ENCODE results near the gene ZRSR2. TPM values are rescaled to one million over a fixed set of nuclear protein-coding genes. Genes with fewer than 3 reads are reported as not detected.
A peak's percentile ranks its signal among the peaks of the same experiment; 100 is the strongest.

The ZRSR2 gene
- total and polyA plus RNA-seq, 2 experiments from 2014 or later, result 5.2 to 45.1 TPM

- TF ChIP-seq NANOG (IDR thresholded peaks at IDR 0.05; ENCODE audit: borderline replicate concordance) (no peak), STAT1 (IDR thresholded peaks at IDR 0.05; ENCODE audit: unreplicated experiment) (no peak)
- TF ChIP-seq, protein P1, sequence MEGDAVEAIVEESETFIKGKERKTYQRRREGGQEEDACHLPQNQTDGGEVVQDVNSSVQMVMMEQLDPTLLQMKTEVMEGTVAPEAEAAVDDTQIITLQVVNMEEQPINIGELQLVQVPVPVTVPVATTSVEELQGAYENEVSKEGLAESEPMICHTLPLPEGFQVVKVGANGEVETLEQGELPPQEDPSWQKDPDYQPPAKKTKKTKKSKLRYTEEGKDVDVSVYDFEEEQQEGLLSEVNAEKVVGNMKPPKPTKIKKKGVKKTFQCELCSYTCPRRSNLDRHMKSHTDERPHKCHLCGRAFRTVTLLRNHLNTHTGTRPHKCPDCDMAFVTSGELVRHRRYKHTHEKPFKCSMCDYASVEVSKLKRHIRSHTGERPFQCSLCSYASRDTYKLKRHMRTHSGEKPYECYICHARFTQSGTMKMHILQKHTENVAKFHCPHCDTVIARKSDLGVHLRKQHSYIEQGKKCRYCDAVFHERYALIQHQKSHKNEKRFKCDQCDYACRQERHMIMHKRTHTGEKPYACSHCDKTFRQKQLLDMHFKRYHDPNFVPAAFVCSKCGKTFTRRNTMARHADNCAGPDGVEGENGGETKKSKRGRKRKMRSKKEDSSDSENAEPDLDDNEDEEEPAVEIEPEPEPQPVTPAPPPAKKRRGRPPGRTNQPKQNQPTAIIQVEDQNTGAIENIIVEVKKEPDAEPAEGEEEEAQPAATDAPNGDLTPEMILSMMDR (conservative IDR thresholded peaks at IDR 0.05; ENCODE audit: low read depth in 2 of 2), result peak; percentile 28 to 45; a peak in 3 of 4 replicates
- H3K36me3 ChIP-seq (ENCODE audit: insufficient read depth), result peaks cover 13% of the 10 kb centered on the region; the same call in 1 of the 2 replicates
- H3K9me2 ChIP-seq (ENCODE audit: insufficient read depth), result no peaks in the 10 kb centered on the region
- H3K79me2 ChIP-seq (replicated peaks; ENCODE audit: insufficient read depth), result peaks cover 94% of the 10 kb centered on the region
- DNase-seq (ENCODE audit: low spot score), result peak; percentile 62
- Mint-ChIP-seq H3K27ac (no peak overlapping the region), H3K36me3 (ENCODE audit: low read depth) (peaks cover 51% of the 10 kb centered on the region; the same call in 2 of the 3 replicates), H3K9me3 (no peaks in the 10 kb centered on the region), H3K4me3 (no peak overlapping the region), H3K4me1 (peaks cover 20% of the 10 kb centered on the region), H3K27me3 (ENCODE audit: insufficient read depth, low read depth, poor library complexity) (peaks cover 2% of the 10 kb centered on the region)
- H3K27me3 ChIP-seq (ENCODE audit: insufficient read depth), result no peaks in the 10 kb centered on the region
- H3K4me1 ChIP-seq (ENCODE audit: insufficient read depth), result peaks cover 17% of the 10 kb centered on the region; the same call in 1 of the 2 replicates
- H3K27ac ChIP-seq (ENCODE audit: low read depth), result no peak overlapping the region
- H3F3A ChIP-seq (replicated peaks; ENCODE audit: low read depth), result no peaks in the 10 kb centered on the region
- ATAC-seq, result peak; percentile 74
- H4K20me1 ChIP-seq (replicated peaks; ENCODE audit: insufficient read depth), result peaks cover 15% of the 10 kb centered on the region
- H2AFZ ChIP-seq, result no peak overlapping the region
- no peak overlapping the region for H3K4me3 ChIP-seq
- H3K4me2 ChIP-seq, result no peak overlapping the region
Measured at GRCh38 chrX:15838017-15838416, 47.7 kb downstream of the ZRSR2 start.

- TF ChIP-seq, protein P2, sequence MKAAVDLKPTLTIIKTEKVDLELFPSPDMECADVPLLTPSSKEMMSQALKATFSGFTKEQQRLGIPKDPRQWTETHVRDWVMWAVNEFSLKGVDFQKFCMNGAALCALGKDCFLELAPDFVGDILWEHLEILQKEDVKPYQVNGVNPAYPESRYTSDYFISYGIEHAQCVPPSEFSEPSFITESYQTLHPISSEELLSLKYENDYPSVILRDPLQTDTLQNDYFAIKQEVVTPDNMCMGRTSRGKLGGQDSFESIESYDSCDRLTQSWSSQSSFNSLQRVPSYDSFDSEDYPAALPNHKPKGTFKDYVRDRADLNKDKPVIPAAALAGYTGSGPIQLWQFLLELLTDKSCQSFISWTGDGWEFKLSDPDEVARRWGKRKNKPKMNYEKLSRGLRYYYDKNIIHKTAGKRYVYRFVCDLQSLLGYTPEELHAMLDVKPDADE (IDR thresholded peaks at IDR 0.05), result no peak
- no peak for TF ChIP-seq EZH2phosphoT487 (IDR thresholded peaks at IDR 0.05; ENCODE audit: unreplicated experiment)
- ATAC-seq, result peak; percentile 59
- H3K9me3 Mint-ChIP-seq, result no peaks in the 10 kb centered on the region
- peaks cover 46% of the 10 kb centered on the region; the same call in 1 of the 2 replicates for H3K36me3 ChIP-seq (ENCODE audit: insufficient read depth)
- H3K27ac ChIP-seq (ENCODE audit: low read depth), result no peak overlapping the region
- H3K4me1 Mint-ChIP-seq, result peaks cover 9% of the 10 kb centered on the region; the same call in 2 of the 3 replicates
- peaks cover 77% of the 10 kb centered on the region for H3K36me3 Mint-ChIP-seq (ENCODE audit: low read depth)
- H3K4me1 ChIP-seq (ENCODE audit: insufficient read depth), result peaks cover 6% of the 10 kb centered on the region; the same call in 1 of the 2 replicates
- H3K79me2 ChIP-seq (replicated peaks; ENCODE audit: insufficient read depth), result peaks cover 99% of the 10 kb centered on the region
- H3K27me3 ChIP-seq (ENCODE audit: insufficient read depth), result no peaks in the 10 kb centered on the region
- no peak for DNase-seq (ENCODE audit: low spot score)
- H2AFZ ChIP-seq, result no peak overlapping the region
- H3K27ac Mint-ChIP-seq, result no peak overlapping the region
- no peak overlapping the region for H3K4me3 ChIP-seq
- no peaks in the 10 kb centered on the region for H3F3A ChIP-seq (replicated peaks; ENCODE audit: low read depth)
- H4K20me1 ChIP-seq (replicated peaks; ENCODE audit: insufficient read depth), result peaks cover 6% of the 10 kb centered on the region
- H3K4me3 Mint-ChIP-seq, result no peak overlapping the region
- H3K4me2 ChIP-seq, result no peak overlapping the region
- H3K27me3 Mint-ChIP-seq (ENCODE audit: insufficient read depth, low read depth, poor library complexity), result peaks cover 5% of the 10 kb centered on the region
- no peaks in the 10 kb centered on the region for H3K9me2 ChIP-seq (ENCODE audit: insufficient read depth)
Measured at GRCh38 chrX:15841853-15842516, 51.7 kb downstream of the ZRSR2 start.

DNA sequence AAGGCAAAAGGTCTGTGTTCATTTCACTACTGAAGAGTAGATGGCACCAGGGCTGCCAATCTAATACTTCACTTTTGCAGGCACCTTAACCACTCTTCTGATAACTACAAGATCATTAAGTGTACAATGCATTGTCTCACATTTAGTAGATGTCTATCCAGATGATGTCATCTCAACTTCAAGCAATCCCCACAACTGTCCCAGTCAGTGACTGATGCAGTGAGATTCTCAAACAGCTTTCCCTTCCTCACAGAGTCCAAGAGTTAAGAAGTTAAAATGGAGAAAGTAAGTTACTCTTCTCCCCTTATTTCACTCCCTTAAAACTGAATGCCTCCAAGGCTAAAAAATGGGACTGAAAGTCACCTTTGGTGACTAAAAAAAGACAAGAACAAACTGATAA lies 53.7 kb downstream of the ZRSR2 start:
- Histone ChIP-seq H2AFZ (no peak overlapping the region), H3K9me2 (ENCODE audit: insufficient read depth) (no peaks in the 10 kb centered on the region), H3F3A (replicated peaks; ENCODE audit: low read depth) (no peaks in the 10 kb centered on the region), H3K27me3 (ENCODE audit: insufficient read depth) (no peaks in the 10 kb centered on the region), H4K20me1 (replicated peaks; ENCODE audit: insufficient read depth) (peaks cover 6% of the 10 kb centered on the region), H3K4me3 (no peak overlapping the region), H3K4me2 (no peak overlapping the region), H3K4me1 (ENCODE audit: insufficient read depth) (peaks cover 13% of the 10 kb centered on the region; the same call in 1 of the 2 replicates), H3K79me2 (replicated peaks; ENCODE audit: insufficient read depth) (peaks cover 99% of the 10 kb centered on the region), H3K27ac (ENCODE audit: low read depth) (peak overlapping the region; percentile 56; the same call in 1 of the 2 replicates), H3K36me3 (ENCODE audit: insufficient read depth) (peaks cover 42% of the 10 kb centered on the region; the same call in 1 of the 2 replicates)
- ATAC-seq (no peak), DNase-seq (ENCODE audit: low spot score) (no peak)
- peaks cover 3% of the 10 kb centered on the region for H3K27me3 Mint-ChIP-seq (ENCODE audit: insufficient read depth, low read depth, poor library complexity)
- H3K9me3 Mint-ChIP-seq, result no peaks in the 10 kb centered on the region
- peaks cover 77% of the 10 kb centered on the region for H3K36me3 Mint-ChIP-seq (ENCODE audit: low read depth)
- H3K27ac Mint-ChIP-seq, result no peak overlapping the region
- H3K4me3 Mint-ChIP-seq, result no peak overlapping the region
- H3K4me1 Mint-ChIP-seq, result peaks cover 20% of the 10 kb centered on the region
- no peak for TF ChIP-seq ZNF114 (CRISPR knock-in tag; IDR thresholded peaks at IDR 0.05)
- TF ChIP-seq NANOG (IDR thresholded peaks at IDR 0.05; ENCODE audit: borderline replicate concordance), result no peak
- TF ChIP-seq EZH2 (IDR thresholded peaks at IDR 0.05; ENCODE audit: low read depth, unreplicated experiment), result no peak
